Measurements from ENCODE around the gene TENT5C.

The TENT5C gene

GRCh38 chr1:117628343-117628742, 22.5 kb downstream of the TENT5C start:
- no peak overlapping the region for H3K4me3 ChIP-seq (ENCODE audit: low read length)
- DNase-seq (ENCODE audit: low read depth), result no peak

GRCh38 chr1:117629625-117630422, 24.0 kb downstream of the TENT5C start:
- DNase-seq (ENCODE audit: low read depth), result no peak
- H3K4me3 ChIP-seq (ENCODE audit: low read length), result no peak overlapping the region
- no peak for TF ChIP-seq CTCF (conservative IDR thresholded peaks at IDR 0.05; ENCODE audit: low read length)

More at GRCh38 chr1:117628343-117628742, 22.5 kb downstream of the TENT5C start:
- TF ChIP-seq CTCF (conservative IDR thresholded peaks at IDR 0.05; ENCODE audit: low read length), result no peak

GRCh38 chr1:117630423-117630998, 24.7 kb downstream of the TENT5C start:
- no peak overlapping the region for H3K4me3 ChIP-seq (ENCODE audit: low read length)

GRCh38 chr1:117631359-117632160, 25.7 kb downstream of the TENT5C start:
- H3K4me3 ChIP-seq (ENCODE audit: low read length), result no peak overlapping the region
- TF ChIP-seq CTCF (conservative IDR thresholded peaks at IDR 0.05; ENCODE audit: low read length), result no peak
- no peak for DNase-seq (ENCODE audit: low read depth)

More at GRCh38 chr1:117630423-117630998, 24.7 kb downstream of the TENT5C start:
- DNase-seq (ENCODE audit: low read depth), result no peak
- no peak for TF ChIP-seq CTCF (conservative IDR thresholded peaks at IDR 0.05; ENCODE audit: low read length)

GRCh38 chr1:117632269-117633067, 26.6 kb downstream of the TENT5C start:
- no peak overlapping the region for H3K4me3 ChIP-seq (ENCODE audit: low read length)
- no peak for DNase-seq (ENCODE audit: low read depth)
- no peak for TF ChIP-seq CTCF (conservative IDR thresholded peaks at IDR 0.05; ENCODE audit: low read length)

- no peak overlapping the region for H3K4me3 ChIP-seq (ENCODE audit: low read length)
- TF ChIP-seq CTCF (conservative IDR thresholded peaks at IDR 0.05; ENCODE audit: low read length), result no peak
- no peak for DNase-seq (ENCODE audit: low read depth)
Observed at GRCh38 chr1:117633068-117633345, 27.2 kb downstream of the TENT5C start.

Measured in AG10803 (cell line).